Measurements from ENCODE around the gene KISS1.

The KISS1 gene

DNA sequence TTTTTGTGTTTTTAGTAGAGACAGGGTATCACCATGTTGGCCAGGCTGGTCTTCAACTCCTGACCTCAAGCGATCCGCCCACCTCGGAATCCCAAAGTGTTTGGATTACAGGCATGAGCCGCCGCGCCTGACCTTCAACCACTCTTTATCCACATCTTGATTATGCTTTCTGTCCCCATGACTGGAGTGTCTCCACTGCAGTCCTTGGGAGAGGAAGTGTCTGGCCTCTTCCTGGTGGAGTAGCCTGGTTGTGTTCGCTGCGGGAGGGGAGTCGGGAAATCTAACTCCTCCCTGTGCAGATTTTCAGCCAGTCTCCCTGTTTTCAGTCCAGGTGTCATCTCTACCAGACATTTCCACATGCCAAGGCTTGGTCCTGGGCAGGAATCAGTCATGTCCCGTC lies 9.7 kb downstream of the KISS1 start:
- Histone ChIP-seq H4K20me1 (ENCODE audit: control insufficient read depth, insufficient read depth, low read depth, low read length) (no peaks in the 10 kb centered on the region), H3K9me3 (ENCODE audit: control insufficient read depth, insufficient read depth, low read length) (no peaks in the 10 kb centered on the region)

DNA sequence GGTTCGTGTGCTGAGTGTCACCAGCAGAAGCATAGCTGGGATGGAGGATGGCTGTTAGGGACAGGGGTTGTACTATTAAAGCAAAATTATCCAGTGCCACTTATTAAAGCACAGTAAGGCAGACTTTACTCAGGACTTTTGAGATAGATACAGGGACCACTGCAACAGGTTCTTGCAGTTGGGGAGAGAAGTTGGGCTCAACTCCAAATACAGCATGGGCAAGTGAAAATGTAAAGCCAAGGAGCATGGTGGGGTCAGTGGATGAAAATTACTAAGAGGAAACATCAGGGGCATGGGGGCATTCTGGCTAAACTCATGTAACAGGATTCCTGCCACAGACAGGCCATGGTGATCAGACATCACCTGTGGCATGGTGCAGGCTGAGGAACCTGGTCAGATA lies 15.2 kb downstream of the KISS1 start:
- H3K27me3 ChIP-seq (ENCODE audit: control insufficient read depth, low read length): peaks cover 6% of the 10 kb centered on the region; the same call in 1 of the 2 replicates
- no peaks in the 10 kb centered on the region for H4K20me1 ChIP-seq (ENCODE audit: control insufficient read depth, insufficient read depth, low read depth, low read length)
- H3K4me3 ChIP-seq (ENCODE audit: low read length): no peak overlapping the region
- no peak for TF ChIP-seq EZH2phosphoT487 (IDR thresholded peaks at IDR 0.05; ENCODE audit: borderline replicate concordance, low read length)
- TF ChIP-seq, protein P1, sequence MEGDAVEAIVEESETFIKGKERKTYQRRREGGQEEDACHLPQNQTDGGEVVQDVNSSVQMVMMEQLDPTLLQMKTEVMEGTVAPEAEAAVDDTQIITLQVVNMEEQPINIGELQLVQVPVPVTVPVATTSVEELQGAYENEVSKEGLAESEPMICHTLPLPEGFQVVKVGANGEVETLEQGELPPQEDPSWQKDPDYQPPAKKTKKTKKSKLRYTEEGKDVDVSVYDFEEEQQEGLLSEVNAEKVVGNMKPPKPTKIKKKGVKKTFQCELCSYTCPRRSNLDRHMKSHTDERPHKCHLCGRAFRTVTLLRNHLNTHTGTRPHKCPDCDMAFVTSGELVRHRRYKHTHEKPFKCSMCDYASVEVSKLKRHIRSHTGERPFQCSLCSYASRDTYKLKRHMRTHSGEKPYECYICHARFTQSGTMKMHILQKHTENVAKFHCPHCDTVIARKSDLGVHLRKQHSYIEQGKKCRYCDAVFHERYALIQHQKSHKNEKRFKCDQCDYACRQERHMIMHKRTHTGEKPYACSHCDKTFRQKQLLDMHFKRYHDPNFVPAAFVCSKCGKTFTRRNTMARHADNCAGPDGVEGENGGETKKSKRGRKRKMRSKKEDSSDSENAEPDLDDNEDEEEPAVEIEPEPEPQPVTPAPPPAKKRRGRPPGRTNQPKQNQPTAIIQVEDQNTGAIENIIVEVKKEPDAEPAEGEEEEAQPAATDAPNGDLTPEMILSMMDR (IDR thresholded peaks at IDR 0.05; ENCODE audit: low read depth, low read length, poor library complexity, severe bottlenecking): no peak
- H3K9me3 ChIP-seq (ENCODE audit: control insufficient read depth, insufficient read depth, low read length): no peaks in the 10 kb centered on the region
- no peak overlapping the region for H3K27ac ChIP-seq (ENCODE audit: low read depth, low read length)
- no peaks in the 10 kb centered on the region for H3K36me3 ChIP-seq (ENCODE audit: control insufficient read depth, low read length)
- H3F3A ChIP-seq (ENCODE audit: control insufficient read depth, insufficient read depth): no peaks in the 10 kb centered on the region
- no peak overlapping the region for H3K4me2 ChIP-seq (ENCODE audit: low read length)
- H3K79me2 ChIP-seq (ENCODE audit: control insufficient read depth, low read length): no peaks in the 10 kb centered on the region
- no peaks in the 10 kb centered on the region for H3K4me1 ChIP-seq (ENCODE audit: control insufficient read depth, low read length)
- no peaks in the 10 kb centered on the region for H3K9me2 ChIP-seq (replicated peaks; ENCODE audit: control insufficient read depth, low read length)

More for the DNA sequence above, 9.7 kb downstream of the KISS1 start:
- TF ChIP-seq EZH2phosphoT487 (IDR thresholded peaks at IDR 0.05; ENCODE audit: borderline replicate concordance, low read length): no peak
- TF ChIP-seq, protein P1 (IDR thresholded peaks at IDR 0.05; ENCODE audit: low read depth, low read length, poor library complexity, severe bottlenecking): no peak
- H3K4me2 ChIP-seq (ENCODE audit: low read length): no peak overlapping the region
- H3K36me3 ChIP-seq (ENCODE audit: control insufficient read depth, low read length): no peaks in the 10 kb centered on the region
- no peak overlapping the region for H3K4me3 ChIP-seq (ENCODE audit: low read length)
- H3K27me3 ChIP-seq (ENCODE audit: control insufficient read depth, low read length): peaks cover 39% of the 10 kb centered on the region
- no peaks in the 10 kb centered on the region for H3K9me2 ChIP-seq (replicated peaks; ENCODE audit: control insufficient read depth, low read length)
- no peak overlapping the region for H3K27ac ChIP-seq (ENCODE audit: low read depth, low read length)
- H3K4me1 ChIP-seq (ENCODE audit: control insufficient read depth, low read length): no peaks in the 10 kb centered on the region
- H3F3A ChIP-seq (ENCODE audit: control insufficient read depth, insufficient read depth): no peaks in the 10 kb centered on the region
- H3K79me2 ChIP-seq (ENCODE audit: control insufficient read depth, low read length): no peaks in the 10 kb centered on the region

DNA sequence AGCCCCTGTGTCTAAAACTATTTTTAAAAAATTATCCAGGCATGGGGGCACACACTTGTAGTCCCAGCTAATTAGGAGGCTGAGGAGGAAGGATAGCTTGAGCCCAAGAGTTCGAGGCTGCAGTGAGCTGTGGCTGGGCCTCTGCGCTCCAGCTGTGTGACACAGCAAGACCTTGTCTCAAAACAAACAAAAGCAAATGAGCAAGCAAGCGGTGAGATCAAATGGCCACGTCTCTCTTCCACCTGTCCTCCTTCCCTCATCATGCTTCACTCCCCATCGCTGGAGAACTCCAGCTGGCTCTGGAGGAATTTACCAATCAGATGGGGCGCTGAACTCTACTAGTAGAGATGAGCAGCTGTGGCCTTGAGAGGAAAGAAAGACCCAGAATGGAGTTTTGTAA lies 16.2 kb downstream of the KISS1 start:
- H3K4me2 ChIP-seq (ENCODE audit: low read length): no peak overlapping the region
- H3K27ac ChIP-seq (ENCODE audit: low read depth, low read length): no peak overlapping the region
- no peak for TF ChIP-seq EZH2phosphoT487 (IDR thresholded peaks at IDR 0.05; ENCODE audit: borderline replicate concordance, low read length)
- TF ChIP-seq, protein P1 (IDR thresholded peaks at IDR 0.05; ENCODE audit: low read depth, low read length, poor library complexity, severe bottlenecking): no peak
- H3K9me3 ChIP-seq (ENCODE audit: control insufficient read depth, insufficient read depth, low read length): no peaks in the 10 kb centered on the region
- peaks cover 6% of the 10 kb centered on the region; the same call in 1 of the 2 replicates for H3K27me3 ChIP-seq (ENCODE audit: control insufficient read depth, low read length)
- H3K4me3 ChIP-seq (ENCODE audit: low read length): no peak overlapping the region
- H3K4me1 ChIP-seq (ENCODE audit: control insufficient read depth, low read length): no peaks in the 10 kb centered on the region
- H3K79me2 ChIP-seq (ENCODE audit: control insufficient read depth, low read length): no peaks in the 10 kb centered on the region
- H3F3A ChIP-seq (ENCODE audit: control insufficient read depth, insufficient read depth): no peaks in the 10 kb centered on the region
- H3K36me3 ChIP-seq (ENCODE audit: control insufficient read depth, low read length): no peaks in the 10 kb centered on the region
- H4K20me1 ChIP-seq (ENCODE audit: control insufficient read depth, insufficient read depth, low read depth, low read length): no peaks in the 10 kb centered on the region
- no peaks in the 10 kb centered on the region for H3K9me2 ChIP-seq (replicated peaks; ENCODE audit: control insufficient read depth, low read length)

Measured in DOHH2 (cell line).